Astrocyte (in vitro differentiated cells and primary cell): ENCODE results near the gene ZNF674.

ENCODE experiments used
- CTCF ChIP-seq: IDR thresholded peaks from 2 replicates; pipeline ENCODE4 v1.5.1; 2011; ENCODE audit warnings: low read depth, mild to moderate bottlenecking, inconsistent platforms, low read length, moderate library complexity; ENCODE audit not compliant: insufficient read depth
- EZH2 ChIP-seq: IDR thresholded peaks from 2 replicates; pipeline ENCODE4 v1.6.1; 2012; ENCODE audit warnings: mild to moderate bottlenecking, low read length, inconsistent platforms; ENCODE audit not compliant: insufficient read depth

GRCh38 chrX:46461660-46462191 lies 83.5 kb downstream of the ZNF674 start:
- no peak for TF ChIP-seq CTCF
- TF ChIP-seq EZH2: no peak
